Measurements from ENCODE around the gene HSFX3.
"Not testable (repeated sequence)": the region's sequence is repeated elsewhere in the genome, so short reads cannot be mapped to it uniquely, and the experiment has no call there.

HSFX3 gene

GRCh38 chrX:149517308-149517707 lies 32.4 kb downstream of the HSFX3 start:
- no peak for DNase-seq (ENCODE audit: low spot score)

DNA sequence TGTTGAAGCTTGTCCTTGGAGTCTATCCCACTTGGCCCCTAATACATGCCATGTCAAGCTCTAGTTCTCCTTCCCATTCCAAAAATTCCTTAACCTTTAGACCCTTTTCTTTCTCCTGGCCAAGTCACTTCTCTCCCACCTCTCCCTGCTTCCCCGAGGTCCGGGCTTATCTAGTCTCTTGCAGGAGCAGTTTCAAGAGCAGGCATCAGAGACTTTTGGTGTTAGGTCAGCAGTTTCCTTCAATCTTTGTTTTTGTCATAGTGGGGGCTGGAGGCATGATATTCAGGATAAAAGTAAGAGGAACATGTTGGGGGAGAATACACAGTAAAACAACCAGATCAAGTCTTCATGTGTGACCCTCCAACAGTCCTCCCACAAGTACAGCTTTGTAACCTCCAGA lies 33.1 kb downstream of the HSFX3 start:
- DNase-seq (ENCODE audit: low spot score): no peak

DNA sequence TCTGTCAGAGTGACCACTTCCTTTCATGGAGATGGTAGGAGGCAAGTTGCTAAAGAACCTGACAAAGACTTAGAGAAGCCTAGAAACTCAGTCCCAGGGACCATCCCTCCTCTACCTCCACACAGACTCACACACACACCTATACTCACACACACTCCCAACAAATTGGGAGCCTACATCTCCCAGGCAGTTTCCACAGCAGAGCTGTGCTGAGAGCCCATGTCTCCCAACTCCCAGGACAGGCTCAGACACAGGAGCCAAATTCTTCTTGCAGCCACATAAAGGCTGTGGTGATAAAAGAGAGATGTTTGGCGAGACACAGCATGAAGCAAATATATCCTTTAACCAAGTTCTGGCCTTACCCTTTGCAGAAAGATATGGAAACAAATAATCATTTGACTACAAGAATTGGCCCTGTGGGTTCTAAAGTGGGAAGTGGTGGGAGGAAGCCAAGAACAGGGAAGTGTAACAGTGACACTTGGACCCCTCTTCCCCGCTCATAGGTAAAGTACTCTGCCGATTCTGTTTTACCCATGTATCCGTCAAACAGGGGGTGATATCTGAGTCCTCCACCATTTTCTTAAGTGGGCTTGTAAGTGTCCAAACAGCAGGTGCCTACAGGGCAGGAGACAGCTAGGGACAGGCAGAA lies 33.6 kb downstream of the HSFX3 start:
- no peak for DNase-seq (ENCODE audit: low spot score)

DNA sequence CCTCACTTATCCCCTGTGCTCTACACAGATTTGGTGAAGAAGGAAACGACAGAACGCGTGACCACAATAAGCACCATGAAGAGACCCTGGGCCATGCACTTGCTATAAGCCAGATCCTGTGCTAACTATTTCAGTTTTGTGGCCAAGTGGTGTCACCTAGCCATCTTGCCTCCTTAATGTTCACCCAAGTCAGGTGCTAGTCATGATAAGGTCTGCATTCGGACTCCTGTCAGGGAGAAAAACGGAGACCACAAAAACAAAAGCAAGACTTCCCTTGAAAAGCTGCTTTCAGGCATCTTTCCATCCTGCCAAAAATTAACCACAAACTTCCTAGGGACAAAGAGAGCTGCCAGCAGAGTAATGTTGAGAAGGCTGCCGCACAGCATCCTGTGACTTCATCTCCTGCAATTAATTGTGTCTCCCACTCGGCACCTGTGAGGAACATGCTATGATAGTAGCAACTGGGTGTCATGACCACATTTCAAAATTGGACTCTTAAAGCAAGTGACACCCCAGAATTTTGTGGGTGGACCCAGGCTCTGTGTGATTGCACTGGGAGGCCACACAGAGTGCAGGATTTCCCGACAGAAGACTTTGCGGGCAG lies 35.8 kb downstream of the HSFX3 start:
- no peak for DNase-seq (ENCODE audit: low spot score)

DNA sequence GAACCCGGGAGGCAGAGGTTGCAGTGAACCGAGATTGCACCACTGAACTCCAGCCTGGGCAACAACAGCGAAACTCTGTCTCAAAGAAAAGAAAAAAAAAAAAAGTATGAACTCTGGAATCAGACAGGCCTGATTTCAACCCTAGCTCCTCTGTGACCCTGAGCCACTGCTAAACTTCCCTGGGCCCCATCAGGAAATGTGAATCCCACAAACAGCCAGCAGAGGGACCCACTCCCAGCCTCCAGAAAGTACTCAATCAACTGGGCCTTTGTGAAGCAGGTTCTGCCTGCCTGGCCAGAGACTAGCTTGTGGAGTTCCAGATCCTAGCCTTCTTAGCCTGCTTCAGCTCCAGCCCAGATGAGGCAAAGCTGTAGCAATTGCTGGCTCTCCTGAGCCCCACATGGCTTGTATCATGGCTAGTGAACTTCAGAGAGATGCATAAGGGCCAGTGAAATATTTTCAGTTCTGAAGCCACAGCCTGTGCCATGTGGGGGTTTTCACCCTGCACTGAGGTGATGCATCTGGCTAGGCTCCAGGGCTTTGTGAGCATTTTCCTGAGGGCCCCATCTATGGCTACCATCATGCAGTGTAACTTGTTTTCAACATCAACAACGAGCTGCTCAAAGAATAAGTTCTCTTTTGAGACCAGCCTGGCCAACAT lies 37.4 kb downstream of the HSFX3 start:
- peak; percentile 67 for DNase-seq (ENCODE audit: low spot score)

- DNase-seq (ENCODE audit: low spot score): no peak
These were observed 38.6 kb downstream of the HSFX3 start for GRCh38 chrX:149511081-149511480.

- DNase-seq (ENCODE audit: low spot score): no peak
These were observed 39.3 kb downstream of the HSFX3 start for GRCh38 chrX:149510386-149510785.

GRCh38 chrX:149508467-149508866 lies 41.3 kb downstream of the HSFX3 start:
- no peak for DNase-seq (ENCODE audit: low spot score)

DNA sequence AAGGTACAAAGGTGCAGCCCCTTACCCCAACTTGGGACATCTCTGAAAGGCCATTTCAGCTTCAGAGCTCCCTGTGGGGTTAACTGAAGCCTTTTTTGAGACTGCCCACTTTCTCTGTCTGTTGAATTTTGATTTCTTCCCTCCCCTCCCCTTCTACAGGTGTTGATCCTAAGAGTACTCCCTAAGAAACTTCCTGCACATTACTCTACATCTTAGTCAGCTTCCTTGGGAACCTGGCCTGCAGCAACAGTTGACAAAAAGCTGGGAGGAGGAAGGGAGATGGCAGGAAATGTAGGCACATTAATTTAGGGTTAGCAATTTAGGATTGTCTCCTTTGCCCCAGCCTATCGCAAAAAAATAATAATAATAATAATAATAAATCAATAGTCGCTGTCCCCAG lies 43.4 kb downstream of the HSFX3 start:
- no peak for DNase-seq (ENCODE audit: low spot score)

DNA sequence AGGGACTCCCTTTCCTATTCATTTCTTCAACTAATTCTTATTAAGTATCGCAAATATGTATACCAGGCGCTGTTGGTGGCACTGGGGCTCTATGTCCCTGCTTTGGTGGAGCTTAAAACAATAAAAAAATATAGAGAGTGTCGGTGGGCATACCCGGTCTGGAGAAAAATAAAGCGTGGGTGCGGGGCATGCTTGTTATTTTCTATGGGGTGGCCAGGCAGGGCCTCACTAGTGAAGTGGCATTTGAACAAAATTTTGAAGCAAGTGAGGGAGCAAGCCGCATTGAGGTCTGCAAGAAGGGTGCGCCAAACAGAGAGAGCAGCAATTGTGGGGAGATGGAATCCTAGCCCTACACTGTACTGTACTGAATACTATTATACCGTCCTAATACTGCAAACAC lies 44.1 kb downstream of the HSFX3 start:
- no peak for DNase-seq (ENCODE audit: low spot score)

- peak; percentile 86 for DNase-seq (ENCODE audit: low spot score)
These were observed 44.6 kb downstream of the HSFX3 start, which contains the start of gene IDS for GRCh38 chrX:149504915-149505651. Gene IDS, minus strand, starts transcription at chrX:149505306. Its CDS starts 169 bp downstream, at chrX:149505137.

DNA sequence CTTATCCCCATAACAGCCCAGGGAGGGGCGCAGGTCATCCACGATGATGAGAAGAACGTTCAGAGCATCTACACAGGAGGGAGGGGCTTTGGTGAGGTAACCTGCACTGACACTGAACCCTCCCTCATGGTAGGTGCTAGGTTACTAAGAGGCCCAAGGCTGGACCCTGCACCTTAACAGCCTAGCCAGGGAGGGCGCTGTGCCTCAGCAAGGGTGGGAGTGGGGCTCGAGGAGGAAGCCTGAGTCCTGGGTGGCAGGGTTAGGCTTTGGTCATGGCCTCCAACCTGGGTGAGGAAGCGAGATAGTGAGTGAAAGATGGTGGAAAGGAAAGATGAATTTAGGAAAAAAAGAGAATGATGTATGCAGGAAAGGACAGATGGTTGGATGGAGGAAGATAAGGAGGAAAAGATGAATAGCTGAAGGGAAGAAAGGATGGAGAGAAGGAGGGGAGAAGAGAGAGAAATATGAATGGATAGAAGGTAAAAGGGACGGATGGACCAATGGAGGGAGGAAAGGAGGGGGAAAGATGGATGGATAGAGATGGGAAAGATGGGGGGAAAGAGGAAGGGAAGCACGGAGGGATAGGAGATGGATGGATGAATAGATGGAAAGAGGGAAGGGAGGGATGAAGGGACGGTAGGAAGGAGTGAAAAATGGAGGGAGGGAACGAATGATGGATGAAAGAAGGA lies 45.4 kb downstream of the HSFX3 start:
- peak; percentile 77 for DNase-seq (ENCODE audit: low spot score)

GRCh38 chrX:149503446-149503845 lies 46.3 kb downstream of the HSFX3 start:
- DNase-seq (ENCODE audit: low spot score): peak; percentile 74

DNA sequence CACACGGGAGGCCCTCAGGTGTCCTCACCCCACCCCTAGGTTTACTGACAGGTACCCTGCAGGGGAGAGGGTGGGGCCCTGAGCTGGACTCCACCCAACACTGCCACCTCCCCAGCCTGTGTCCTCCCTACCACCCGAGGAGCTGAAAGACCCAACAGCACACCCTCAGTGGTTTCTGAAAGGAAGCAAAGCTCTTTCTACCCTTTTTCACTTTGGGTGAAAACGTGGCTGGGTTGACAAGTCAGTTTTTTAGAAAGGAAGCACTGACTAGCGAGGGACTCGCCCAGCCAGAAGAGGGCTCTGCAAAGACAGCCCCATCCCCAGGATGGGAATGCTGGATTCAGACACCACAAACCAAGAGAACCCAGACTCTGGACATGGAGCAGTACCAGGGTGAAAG lies 46.8 kb downstream of the HSFX3 start:
- DNase-seq (ENCODE audit: low spot score): not testable (repeated sequence)

DNA sequence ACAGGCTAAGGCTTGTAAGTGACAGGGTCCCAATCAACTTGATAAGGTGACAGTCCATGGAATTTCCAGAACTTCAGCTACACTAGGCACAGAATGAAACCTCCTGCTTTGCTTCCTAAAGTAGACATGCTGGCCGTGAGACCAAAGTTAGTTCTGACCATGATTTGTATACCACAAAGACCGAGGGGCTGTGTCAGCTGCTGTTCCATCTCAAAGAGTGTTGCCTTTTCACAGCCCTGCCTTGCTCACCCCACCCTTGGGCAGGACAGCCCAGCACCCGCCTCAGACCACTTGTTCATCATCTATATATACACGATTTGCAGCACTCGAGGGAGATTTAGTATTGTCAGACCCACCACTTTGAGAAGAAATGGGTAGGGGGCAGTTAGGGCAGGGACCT lies 50.0 kb downstream of the HSFX3 start:
- DNase-seq (ENCODE audit: low spot score): no peak

DNA sequence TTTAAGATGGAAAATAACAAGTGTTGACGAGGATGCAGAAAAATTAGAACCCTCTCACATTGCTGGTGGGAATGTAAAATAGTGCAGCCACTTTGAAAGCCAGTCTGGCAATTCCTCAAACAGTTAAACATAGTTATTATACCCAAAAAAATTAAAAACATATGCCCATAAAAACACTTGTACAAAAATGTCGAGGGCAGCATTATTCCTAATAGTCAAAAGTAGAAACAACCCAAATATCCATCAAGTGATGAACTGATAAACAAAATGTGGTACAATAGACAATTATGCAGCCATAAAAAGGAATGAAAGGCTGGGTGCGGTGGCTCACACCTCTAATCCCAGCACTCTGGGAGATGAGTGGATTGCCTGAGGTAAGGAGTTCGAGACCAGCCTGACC lies 51.0 kb downstream of the HSFX3 start:
- no peak for DNase-seq (ENCODE audit: low spot score)
